OCI-LY3 (cell line): ENCODE results near the gene LPIN2.
A peak's percentile ranks its signal among the peaks of the same experiment; 100 is the strongest.

Experiments used
- H2AFZ ChIP-seq: fragments of 200-600, 300-600 bp; shearing (Covaris generic); 2 replicates; pipeline ENCODE4 v1.6.0; 2014; ENCODE audit warnings: antibody characterized with exemption, low read depth, low read length
- H3K27ac ChIP-seq: fragments of 200-600, 300-600 bp; sonication (generic); 2 replicates; pipeline ENCODE4 v1.5.1; 2014; ENCODE audit warnings: mild to moderate bottlenecking, low read length, moderate library complexity, mixed read lengths
- H3K27me3 ChIP-seq: fragments of 200-600, 300-600 bp; sonication (generic); 2 replicates; pipeline ENCODE4 v1.6.1; 2014; ENCODE audit warnings: low read depth, low read length, mixed read lengths
- H3K36me3 ChIP-seq: fragments of 200-600, 300-600 bp; sonication (generic); replicated peaks from 2 replicates; pipeline ENCODE3; 2014; ENCODE audit warnings: low read depth, low read length, mixed read lengths
- H3K4me1 ChIP-seq: fragments of 300-600, 200-600 bp; sonication (generic); 2 replicates; pipeline ENCODE4 v1.6.1; 2014; ENCODE audit warnings: low read length, mixed read lengths
- H3K4me2 ChIP-seq: fragments of 200-600, 300-600 bp; sonication (generic); 2 replicates; pipeline ENCODE4 v1.6.1; 2014; ENCODE audit warnings: low read length, mixed read lengths
- H3K4me3 ChIP-seq: fragments of 300-600, 200-600 bp; sonication (generic); 2 replicates; pipeline ENCODE4 v1.5.1; 2014; ENCODE audit warnings: antibody characterized with exemption, mild to moderate bottlenecking, low read length, moderate library complexity
- H3K79me2 ChIP-seq: fragments of 300-600, 200-600 bp; shearing (Covaris generic); 2 replicates; pipeline ENCODE4 v1.6.1; 2014; ENCODE audit warnings: mild to moderate bottlenecking, low read length, mixed read lengths
- H3K9ac ChIP-seq: fragments of 300-600, 200-600 bp; shearing (Covaris generic); 2 replicates; pipeline ENCODE4 v1.6.0; 2014; ENCODE audit warnings: mild to moderate bottlenecking, low read length, moderate library complexity
- H3K9me3 ChIP-seq: fragments of 200-600, 300-600 bp; shearing (Covaris generic); 2 replicates; pipeline ENCODE4 v1.6.1; 2014; ENCODE audit warnings: low read length, mixed read lengths; ENCODE audit not compliant: insufficient read depth
- H4K20me1 ChIP-seq: fragments of 200-600, 300-600 bp; sonication (generic); 2 replicates; pipeline ENCODE4 v1.6.1; 2016; ENCODE audit warnings: low read length, mixed read lengths; ENCODE audit not compliant: insufficient read depth
- EZH2phosphoT487 ChIP-seq: fragments of 200-600 bp; shearing (Covaris generic); IDR thresholded peaks from 2 replicates; pipeline ENCODE4 v1.6.1; 2018; ENCODE audit warnings: antibody characterized with exemption, mixed run types, low read depth
- TF ChIP-seq, protein P1 (sequence below): fragments of 200-600, 300-600 bp; sonication (generic); IDR thresholded peaks from 2 replicates; pipeline ENCODE4 v1.5.1; 2014; ENCODE audit warnings: antibody characterized with exemption, low read length, low read depth

The LPIN2 gene

DNA sequence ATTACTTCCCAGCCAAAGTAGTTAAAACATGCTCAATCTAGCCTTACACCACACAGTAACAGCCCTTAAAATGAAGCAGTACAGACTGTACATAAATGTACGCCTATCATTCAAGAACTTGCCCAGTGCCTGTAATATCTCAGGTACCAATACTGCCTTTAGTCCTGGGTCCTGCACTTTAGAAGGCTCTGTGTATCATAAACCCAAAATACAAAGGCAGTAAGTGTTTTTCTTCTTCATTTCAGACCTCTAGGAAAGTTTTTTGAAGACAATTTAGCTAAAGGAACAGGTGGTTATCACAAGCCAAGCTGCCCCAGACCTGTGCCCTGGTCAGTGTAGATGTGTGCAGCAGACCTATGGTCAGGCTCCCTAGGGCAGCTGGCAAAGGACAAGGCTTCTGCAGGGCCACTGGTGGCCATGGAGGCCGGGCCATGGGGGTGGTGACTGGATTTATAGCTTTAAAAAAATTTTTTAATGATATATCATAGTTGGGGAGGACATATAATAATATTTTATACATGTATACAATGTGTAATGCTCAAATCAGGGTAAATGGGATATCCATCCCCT, 18.8 kb downstream of the LPIN2 start:
- H3K4me3 ChIP-seq = no peak overlapping the region
- peaks cover 22% of the 10 kb centered on the region for H3K4me1 ChIP-seq
- peaks cover 88% of the 10 kb centered on the region for H3K79me2 ChIP-seq

DNA sequence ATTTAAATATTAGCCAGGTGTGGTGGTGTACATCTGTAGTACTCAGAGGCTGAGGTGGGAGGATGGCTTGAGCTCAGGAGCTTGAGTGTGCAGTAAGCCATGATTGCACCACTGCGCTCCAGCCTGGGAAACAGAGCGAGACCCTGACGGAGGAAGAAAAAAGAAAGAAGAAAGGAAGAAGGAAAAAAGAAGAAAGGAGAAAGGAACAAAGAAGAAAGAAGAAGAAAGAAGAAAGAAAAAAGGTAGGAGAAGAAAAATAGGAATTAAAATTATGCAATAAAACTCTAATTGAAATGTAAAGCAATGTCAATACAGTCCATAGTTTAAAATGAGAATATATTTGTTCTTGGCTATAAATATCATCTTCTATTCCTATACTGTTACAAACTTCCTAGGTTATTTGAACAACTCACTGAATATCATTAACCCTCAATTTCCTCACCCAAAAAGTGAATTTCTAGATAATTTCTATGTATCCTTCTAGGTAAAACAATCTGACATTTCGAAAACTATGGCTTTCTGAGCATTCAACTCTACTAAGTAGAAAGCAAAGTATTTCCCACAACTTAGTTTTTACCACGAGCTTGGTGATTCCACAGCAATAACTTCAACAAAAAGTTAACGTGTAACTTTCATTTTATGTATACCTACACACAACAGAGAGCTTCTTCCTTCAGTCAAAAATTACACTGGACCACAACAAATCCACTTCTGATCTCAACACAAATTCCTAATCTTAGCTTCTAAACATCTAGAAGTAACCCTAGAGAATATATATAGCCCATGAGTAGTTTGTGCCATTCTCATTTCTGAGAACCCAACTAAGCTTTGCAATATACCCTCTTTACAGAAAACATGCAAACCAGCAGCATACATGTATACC, 19.7 kb downstream of the LPIN2 start:
- Histone ChIP-seq H3K9me3 (no peaks in the 10 kb centered on the region), H3K4me3 (no peak overlapping the region), H3K4me1 (peaks cover 22% of the 10 kb centered on the region), H3K9ac (no peak overlapping the region), H3K36me3 (peaks cover 15% of the 10 kb centered on the region), H3K79me2 (peaks cover 89% of the 10 kb centered on the region), H3K27ac (no peak overlapping the region), H3K4me2 (peak overlapping the region; percentile 19; the same call in 1 of the 2 replicates), H2AFZ (no peak overlapping the region), H3K27me3 (no peaks in the 10 kb centered on the region), H4K20me1 (peaks cover 11% of the 10 kb centered on the region)
- TF ChIP-seq, protein P1, sequence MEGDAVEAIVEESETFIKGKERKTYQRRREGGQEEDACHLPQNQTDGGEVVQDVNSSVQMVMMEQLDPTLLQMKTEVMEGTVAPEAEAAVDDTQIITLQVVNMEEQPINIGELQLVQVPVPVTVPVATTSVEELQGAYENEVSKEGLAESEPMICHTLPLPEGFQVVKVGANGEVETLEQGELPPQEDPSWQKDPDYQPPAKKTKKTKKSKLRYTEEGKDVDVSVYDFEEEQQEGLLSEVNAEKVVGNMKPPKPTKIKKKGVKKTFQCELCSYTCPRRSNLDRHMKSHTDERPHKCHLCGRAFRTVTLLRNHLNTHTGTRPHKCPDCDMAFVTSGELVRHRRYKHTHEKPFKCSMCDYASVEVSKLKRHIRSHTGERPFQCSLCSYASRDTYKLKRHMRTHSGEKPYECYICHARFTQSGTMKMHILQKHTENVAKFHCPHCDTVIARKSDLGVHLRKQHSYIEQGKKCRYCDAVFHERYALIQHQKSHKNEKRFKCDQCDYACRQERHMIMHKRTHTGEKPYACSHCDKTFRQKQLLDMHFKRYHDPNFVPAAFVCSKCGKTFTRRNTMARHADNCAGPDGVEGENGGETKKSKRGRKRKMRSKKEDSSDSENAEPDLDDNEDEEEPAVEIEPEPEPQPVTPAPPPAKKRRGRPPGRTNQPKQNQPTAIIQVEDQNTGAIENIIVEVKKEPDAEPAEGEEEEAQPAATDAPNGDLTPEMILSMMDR = no peak
- TF ChIP-seq EZH2phosphoT487 = no peak

More for the DNA sequence above, 18.8 kb downstream of the LPIN2 start:
- Histone ChIP-seq H3K27ac (no peak overlapping the region), H3K4me2 (peak overlapping the region; percentile 77; the same call in 1 of the 2 replicates), H4K20me1 (peaks cover 11% of the 10 kb centered on the region), H2AFZ (no peak overlapping the region), H3K36me3 (peaks cover 12% of the 10 kb centered on the region), H3K9me3 (no peaks in the 10 kb centered on the region), H3K27me3 (no peaks in the 10 kb centered on the region), H3K9ac (no peak overlapping the region)
- TF ChIP-seq, protein P1 = no peak
- TF ChIP-seq EZH2phosphoT487 = no peak

DNA sequence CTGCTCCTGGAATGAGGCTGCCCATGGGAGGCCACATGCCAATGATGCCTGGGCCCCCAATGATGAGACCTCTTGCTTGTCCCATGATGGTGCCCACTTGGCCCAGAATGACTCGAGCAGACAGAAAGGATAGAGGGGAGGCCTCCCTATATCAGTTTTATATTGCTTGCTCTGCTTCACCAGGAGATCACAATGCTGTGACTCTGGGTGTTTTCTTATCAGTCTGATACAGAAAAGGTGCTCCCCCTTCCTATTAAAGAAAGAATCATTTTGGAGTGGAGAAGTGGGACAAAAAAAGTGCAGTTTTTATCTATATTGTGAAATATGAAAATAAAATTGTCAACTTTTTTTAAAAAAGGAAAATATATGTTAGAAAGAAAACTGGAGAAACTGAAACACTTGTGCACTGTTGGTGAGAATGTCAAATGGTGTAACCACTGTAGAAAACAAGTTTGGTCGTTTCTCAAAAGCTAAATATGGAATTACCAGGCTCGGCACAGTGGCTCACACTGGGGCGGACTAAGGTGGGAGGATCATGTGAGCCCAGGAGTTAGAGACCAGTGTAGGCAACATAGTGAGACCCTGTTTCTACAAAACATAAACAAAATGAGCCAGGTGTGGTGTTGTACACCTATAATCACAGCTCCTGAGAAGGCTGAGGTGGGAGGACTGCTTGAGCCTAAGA, 21.8 kb downstream of the LPIN2 start:
- Histone ChIP-seq H4K20me1 (peaks cover 4% of the 10 kb centered on the region; the same call in 1 of the 2 replicates), H3K36me3 (peaks cover 18% of the 10 kb centered on the region), H3K79me2 (peaks cover 86% of the 10 kb centered on the region), H2AFZ (no peak overlapping the region), H3K27ac (no peak overlapping the region), H3K9ac (no peak overlapping the region), H3K4me3 (no peak overlapping the region), H3K4me2 (no peak overlapping the region), H3K9me3 (no peaks in the 10 kb centered on the region), H3K27me3 (no peaks in the 10 kb centered on the region), H3K4me1 (peaks cover 17% of the 10 kb centered on the region)
- TF ChIP-seq, protein P1 = no peak
- no peak for TF ChIP-seq EZH2phosphoT487
